WTC11 (cell line): Measurements from ENCODE around the gene GRIPAP1. TPM values are rescaled to one million over a fixed set of nuclear protein-coding genes. Genes with fewer than 3 reads are reported as not detected.

Experiments used
- ATAC-seq: fragments of 200-7000 bp; cut with Tn5 transposase; 2 replicates; pipeline ENCODE4 v1.10.0; 2021; ENCODE audit warnings: mild to moderate bottlenecking, moderate library complexity
- CTCF ChIA-PET: fragments of 300-600 bp; sonication (Branson Sonifier 250); formaldehyde crosslinking; loops from one replicate; lab custom pipeline; 2021; ENCODE audit warnings: antibody characterized with exemption; lab: Charles Lee
- POLR2A ChIA-PET: fragments of 350-600 bp; sonication (Branson Sonifier 250); formaldehyde crosslinking; loops from one replicate; lab custom pipeline; 2021; ENCODE audit warnings: antibody characterized with exemption; lab: Charles Lee
- DNase-seq: peaks from one replicate; pipeline ENCODE4 v3.0.0; 2021; ENCODE audit warnings: low spot score
- H3K27ac Mint-ChIP-seq: 2 replicates; pipeline ENCODE4 v1.8.0; 2021; ENCODE audit warnings: mixed read lengths
- H3K27me3 Mint-ChIP-seq: 2 replicates; pipeline ENCODE4 v1.8.0; 2021; ENCODE audit warnings: low read depth, mild to moderate bottlenecking, moderate library complexity, mixed read lengths
- H3K36me3 Mint-ChIP-seq: 2 replicates; pipeline ENCODE4 v1.8.0; 2021; ENCODE audit warnings: mixed read lengths
- H3K4me1 Mint-ChIP-seq: 2 replicates; pipeline ENCODE4 v1.8.0; 2022; ENCODE audit warnings: mixed read lengths
- H3K4me3 Mint-ChIP-seq: 2 replicates; pipeline ENCODE4 v1.8.0; 2021; ENCODE audit warnings: mild to moderate bottlenecking, moderate library complexity, mixed read lengths
- H3K9me3 Mint-ChIP-seq: 2 replicates; pipeline ENCODE4 v1.8.0; 2021; ENCODE audit warnings: mixed read lengths
- AFF4 ChIP-seq: sonication (generic); formaldehyde crosslinking; IDR thresholded peaks from 2 replicates; pipeline ENCODE4 v1.8.1; 2023; ENCODE audit warnings: mild to moderate bottlenecking, missing genetic modification reagents, borderline replicate concordance
- ATF6 ChIP-seq: sonication (generic); formaldehyde crosslinking; IDR thresholded peaks from 2 replicates; pipeline ENCODE4 v1.8.1; 2023; ENCODE audit warnings: mild to moderate bottlenecking, missing genetic modification reagents
- ESRRA ChIP-seq: sonication (generic); formaldehyde crosslinking; IDR thresholded peaks from 2 replicates; pipeline ENCODE4 v1.8.1; 2022; ENCODE audit warnings: mild to moderate bottlenecking, missing genetic modification reagents, borderline replicate concordance
- FOXP4 ChIP-seq: sonication (generic); formaldehyde crosslinking; IDR thresholded peaks from 2 replicates; pipeline ENCODE4 v1.8.0; 2022; ENCODE audit warnings: mild to moderate bottlenecking, missing genetic modification reagents
- NFYB ChIP-seq: sonication (generic); formaldehyde crosslinking; conservative IDR thresholded peaks from 2 replicates; pipeline ENCODE4 v1.8.0; 2022; ENCODE audit warnings: low read depth, missing genetic modification reagents
- NR2C2 ChIP-seq: sonication (generic); formaldehyde crosslinking; IDR thresholded peaks from 2 replicates; pipeline ENCODE4 v1.8.0; 2022; ENCODE audit warnings: mild to moderate bottlenecking, missing genetic modification reagents
- PRDM15 ChIP-seq: sonication (generic); formaldehyde crosslinking; IDR thresholded peaks from 2 replicates; pipeline ENCODE4 v1.8.0; 2022; ENCODE audit warnings: missing genetic modification reagents
- SMAD3 ChIP-seq: sonication (generic); formaldehyde crosslinking; IDR thresholded peaks from 2 replicates; pipeline ENCODE4 v1.8.0; 2022; ENCODE audit warnings: missing genetic modification reagents, mild to moderate bottlenecking, borderline replicate concordance
- TCF7 ChIP-seq: sonication (generic); formaldehyde crosslinking; IDR thresholded peaks from 2 replicates; pipeline ENCODE4 v1.8.0; 2022; ENCODE audit warnings: mild to moderate bottlenecking, low read depth, missing genetic modification reagents, moderate library complexity
- TEAD4 ChIP-seq: sonication (generic); formaldehyde crosslinking; IDR thresholded peaks from 2 replicates; pipeline ENCODE4 v1.8.0; 2022; ENCODE audit warnings: mild to moderate bottlenecking, missing genetic modification reagents
- ZBTB43 ChIP-seq: sonication (generic); formaldehyde crosslinking; IDR thresholded peaks from 2 replicates; pipeline ENCODE4 v1.8.1; 2023; ENCODE audit warnings: mild to moderate bottlenecking, missing genetic modification reagents
- ZNF219 ChIP-seq: sonication (generic); formaldehyde crosslinking; IDR thresholded peaks from 2 replicates; pipeline ENCODE4 v1.8.0; 2023; ENCODE audit warnings: missing genetic modification reagents, mild to moderate bottlenecking, borderline replicate concordance
- ZNF425 ChIP-seq: fragments of 250-450 bp; sonication (Bioruptor Pico); conservative IDR thresholded peaks from 2 replicates; pipeline ENCODE4 v1.9.0; 2021; ENCODE audit warnings: mild to moderate bottlenecking
- ZNF512 ChIP-seq: sonication (generic); formaldehyde crosslinking; IDR thresholded peaks from 2 replicates; pipeline ENCODE4 v1.8.1; 2022; ENCODE audit warnings: missing genetic modification reagents, borderline replicate concordance
- total RNA-seq: library from RNA; stranded (reverse); gene quantifications from 3 replicates; pipeline ENCODE4 v1.2.3, GENCODE V29; 2021

The GRIPAP1 gene
- total RNA-seq, 1 experiment from 2014 or later: 70.7 TPM

- TF ChIP-seq PRDM15 (CRISPR knock-in tag) (no peak), ZNF425 (no peak), SMAD3 (CRISPR knock-in tag) (no peak), AFF4 (CRISPR knock-in tag) (no peak), ZBTB43 (CRISPR knock-in tag) (no peak), TEAD4 (CRISPR knock-in tag) (no peak), ATF6 (CRISPR knock-in tag) (no peak), NR2C2 (CRISPR knock-in tag) (no peak), NFYB (CRISPR knock-in tag) (no peak), TCF7 (CRISPR knock-in tag) (no peak)
These were observed 53.5 kb downstream of the GRIPAP1 start (continued) for GRCh38 chrX:48948589-48948988.

- DNase-seq (peak; percentile 49), ATAC-seq (peak; percentile 97)
- POLR2A ChIA-PET: interaction anchor here (0.7 kb wide), 1 partner anchor 36 kb away, joined by 16 read pairs; no protein-coding TSS in a partner anchor
- H3K4me3 Mint-ChIP-seq: no peak overlapping the region
- peak overlapping the region; percentile 89 for H3K27ac Mint-ChIP-seq
- peaks cover 14% of the 10 kb centered on the region for H3K36me3 Mint-ChIP-seq
- CTCF ChIA-PET: interaction anchor here (0.6 to 1.4 kb wide), 6 partner anchors 26 to 105 kb away, joined by 3 to 6 read pairs (median 4); partner anchors contain the start of gene SLC35A2
- H3K9me3 Mint-ChIP-seq: no peaks in the 10 kb centered on the region
- no peaks in the 10 kb centered on the region for H3K27me3 Mint-ChIP-seq
- H3K4me1 Mint-ChIP-seq: peaks cover 17% of the 10 kb centered on the region
- TF ChIP-seq FOXP4 (no peak), ZNF219 (CRISPR knock-in tag) (no peak), ESRRA (CRISPR knock-in tag) (no peak), ZNF512 (no peak)
These were observed 56.3 kb downstream of the GRIPAP1 start for GRCh38 chrX:48945517-48946348.
